ENCODE measurements around the gene PAQR5.

DNA sequence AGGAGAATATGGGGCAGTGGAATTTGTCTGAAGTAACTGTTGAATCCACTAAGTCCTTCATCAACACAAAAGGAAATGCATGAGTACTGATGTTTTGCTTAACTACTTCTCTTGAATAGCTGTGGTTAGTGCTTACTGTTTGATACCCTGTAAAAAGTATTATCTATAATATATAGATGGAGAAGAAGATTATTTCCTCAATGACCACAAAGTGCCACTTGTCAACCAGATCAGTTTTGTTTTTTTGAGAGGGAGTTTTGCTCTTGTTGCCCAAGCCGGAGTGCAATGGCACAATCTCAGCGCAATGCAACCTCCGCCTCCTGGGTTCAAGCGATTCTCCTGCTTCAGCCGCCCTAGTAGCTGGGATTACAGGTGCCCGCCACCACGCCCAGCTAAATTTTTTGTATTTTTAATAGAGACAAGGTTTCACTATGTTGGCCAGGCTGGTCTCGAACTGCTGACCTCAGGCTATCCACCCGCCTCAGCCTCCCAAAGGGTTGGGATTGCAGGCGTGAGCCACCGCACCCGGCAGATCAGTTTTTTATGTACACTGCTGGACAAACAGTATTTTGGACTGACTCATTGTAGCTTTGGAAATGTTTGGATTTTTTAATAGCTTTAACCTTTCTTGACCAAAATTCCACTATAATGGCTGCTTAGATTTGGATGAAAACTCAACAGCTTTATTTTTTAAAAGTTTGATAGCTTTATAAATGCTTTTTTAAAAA is 152.4 kb downstream of the PAQR5 start:
- TF ChIP-seq SIN3A (IDR thresholded peaks at IDR 0.05; ENCODE audit: low read depth), result no peak
- TF ChIP-seq, protein P1, sequence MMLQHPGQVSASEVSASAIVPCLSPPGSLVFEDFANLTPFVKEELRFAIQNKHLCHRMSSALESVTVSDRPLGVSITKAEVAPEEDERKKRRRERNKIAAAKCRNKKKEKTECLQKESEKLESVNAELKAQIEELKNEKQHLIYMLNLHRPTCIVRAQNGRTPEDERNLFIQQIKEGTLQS (IDR thresholded peaks at IDR 0.05), result no peak
- TF ChIP-seq EZH2 (IDR thresholded peaks at IDR 0.05), result no peak
- TF ChIP-seq, protein P2, sequence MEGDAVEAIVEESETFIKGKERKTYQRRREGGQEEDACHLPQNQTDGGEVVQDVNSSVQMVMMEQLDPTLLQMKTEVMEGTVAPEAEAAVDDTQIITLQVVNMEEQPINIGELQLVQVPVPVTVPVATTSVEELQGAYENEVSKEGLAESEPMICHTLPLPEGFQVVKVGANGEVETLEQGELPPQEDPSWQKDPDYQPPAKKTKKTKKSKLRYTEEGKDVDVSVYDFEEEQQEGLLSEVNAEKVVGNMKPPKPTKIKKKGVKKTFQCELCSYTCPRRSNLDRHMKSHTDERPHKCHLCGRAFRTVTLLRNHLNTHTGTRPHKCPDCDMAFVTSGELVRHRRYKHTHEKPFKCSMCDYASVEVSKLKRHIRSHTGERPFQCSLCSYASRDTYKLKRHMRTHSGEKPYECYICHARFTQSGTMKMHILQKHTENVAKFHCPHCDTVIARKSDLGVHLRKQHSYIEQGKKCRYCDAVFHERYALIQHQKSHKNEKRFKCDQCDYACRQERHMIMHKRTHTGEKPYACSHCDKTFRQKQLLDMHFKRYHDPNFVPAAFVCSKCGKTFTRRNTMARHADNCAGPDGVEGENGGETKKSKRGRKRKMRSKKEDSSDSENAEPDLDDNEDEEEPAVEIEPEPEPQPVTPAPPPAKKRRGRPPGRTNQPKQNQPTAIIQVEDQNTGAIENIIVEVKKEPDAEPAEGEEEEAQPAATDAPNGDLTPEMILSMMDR (IDR thresholded peaks at IDR 0.05 in 2 of 3, conservative IDR thresholded peaks at IDR 0.05 in 1 of 3; ENCODE audit: borderline replicate concordance in 1 of 3, insufficient read depth in 1 of 3, low read depth in 2 of 3, low read length in 2 of 3), result no peak
- no peak for TF ChIP-seq YY1 (IDR thresholded peaks at IDR 0.05; ENCODE audit: extremely low read depth, insufficient replicate concordance, low read depth, low read length)
- no peak for TF ChIP-seq RAD21 (IDR thresholded peaks at IDR 0.05; ENCODE audit: low read depth)
- TF ChIP-seq, protein P3, sequence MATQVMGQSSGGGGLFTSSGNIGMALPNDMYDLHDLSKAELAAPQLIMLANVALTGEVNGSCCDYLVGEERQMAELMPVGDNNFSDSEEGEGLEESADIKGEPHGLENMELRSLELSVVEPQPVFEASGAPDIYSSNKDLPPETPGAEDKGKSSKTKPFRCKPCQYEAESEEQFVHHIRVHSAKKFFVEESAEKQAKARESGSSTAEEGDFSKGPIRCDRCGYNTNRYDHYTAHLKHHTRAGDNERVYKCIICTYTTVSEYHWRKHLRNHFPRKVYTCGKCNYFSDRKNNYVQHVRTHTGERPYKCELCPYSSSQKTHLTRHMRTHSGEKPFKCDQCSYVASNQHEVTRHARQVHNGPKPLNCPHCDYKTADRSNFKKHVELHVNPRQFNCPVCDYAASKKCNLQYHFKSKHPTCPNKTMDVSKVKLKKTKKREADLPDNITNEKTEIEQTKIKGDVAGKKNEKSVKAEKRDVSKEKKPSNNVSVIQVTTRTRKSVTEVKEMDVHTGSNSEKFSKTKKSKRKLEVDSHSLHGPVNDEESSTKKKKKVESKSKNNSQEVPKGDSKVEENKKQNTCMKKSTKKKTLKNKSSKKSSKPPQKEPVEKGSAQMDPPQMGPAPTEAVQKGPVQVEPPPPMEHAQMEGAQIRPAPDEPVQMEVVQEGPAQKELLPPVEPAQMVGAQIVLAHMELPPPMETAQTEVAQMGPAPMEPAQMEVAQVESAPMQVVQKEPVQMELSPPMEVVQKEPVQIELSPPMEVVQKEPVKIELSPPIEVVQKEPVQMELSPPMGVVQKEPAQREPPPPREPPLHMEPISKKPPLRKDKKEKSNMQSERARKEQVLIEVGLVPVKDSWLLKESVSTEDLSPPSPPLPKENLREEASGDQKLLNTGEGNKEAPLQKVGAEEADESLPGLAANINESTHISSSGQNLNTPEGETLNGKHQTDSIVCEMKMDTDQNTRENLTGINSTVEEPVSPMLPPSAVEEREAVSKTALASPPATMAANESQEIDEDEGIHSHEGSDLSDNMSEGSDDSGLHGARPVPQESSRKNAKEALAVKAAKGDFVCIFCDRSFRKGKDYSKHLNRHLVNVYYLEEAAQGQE (IDR thresholded peaks at IDR 0.05; ENCODE audit: low read depth), result no peak
- no peak for TF ChIP-seq ZFX (IDR thresholded peaks at IDR 0.05)
- TF ChIP-seq POLR2A (IDR thresholded peaks at IDR 0.05; ENCODE audit: borderline replicate concordance, extremely low read depth, insufficient read depth, insufficient read length), result no peak
- TF ChIP-seq EGR1 (IDR thresholded peaks at IDR 0.05; ENCODE audit: low read depth), result no peak
- no peak for TF ChIP-seq POLR2AphosphoS5 (IDR thresholded peaks at IDR 0.05; ENCODE audit: low read depth, low read length)
- TF ChIP-seq SP1 (IDR thresholded peaks at IDR 0.05; ENCODE audit: low read depth), result no peak

Measured in HCT116 (cell line).